ENCODE data around the gene TRIM60. TPM values are rescaled to one million over a fixed set of nuclear protein-coding genes. Genes with fewer than 3 reads are reported as not detected.
"Not testable (repeated sequence)": the region's sequence is repeated elsewhere in the genome, so short reads cannot be mapped to it uniquely, and the experiment has no call there.

The TRIM60 gene
- total RNA-seq, 4 donors from 2014 or later: not detected

DNA sequence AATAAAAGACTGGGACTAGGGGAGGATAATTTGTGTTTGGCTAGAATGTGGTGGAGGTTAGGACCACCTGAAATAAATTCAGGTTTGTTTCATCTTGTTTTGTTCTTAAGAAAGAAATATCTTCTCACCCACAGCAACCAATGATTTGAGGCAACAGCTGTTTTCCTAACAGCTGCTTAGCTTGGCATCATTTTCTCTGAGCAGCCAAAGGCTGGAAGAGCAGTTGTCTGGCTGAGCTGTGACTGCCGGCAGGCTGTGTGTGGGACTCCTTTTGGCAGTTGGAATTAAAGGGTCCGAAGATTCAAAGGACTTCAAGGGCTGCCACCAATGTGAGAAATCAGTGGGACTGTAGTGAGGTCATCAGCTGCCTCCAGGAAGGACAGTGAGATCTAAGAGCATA, 26.9 kb downstream of the TRIM60 start:
- WGBS, 2 donors (ENCODE audit: low coverage in 1 of 2): 55 to 70% methylated on average over 2 of the region's 2 CpGs
- Histone ChIP-seq H3K27ac (no peak overlapping the region), H3K4me1 (no peaks in the 10 kb centered on the region), H3K4me3 (no peak overlapping the region), H3K36me3 (no peaks in the 10 kb centered on the region), H3K27me3 (no peaks in the 10 kb centered on the region), H3K9me3 (no peaks in the 10 kb centered on the region)
- in situ Hi-C loops (cut with MboI; ENCODE audit: low pct_ligation_motif_present in 1 of 4, low pct_unique_long_range_greater_than_20kb in 1 of 4, low sequenced_read_pairs in 3 of 4) (no loop called here), intact Hi-C loops (cut with DNase I; ENCODE audit: low total_unique reads) (no loop called here)
- DNase-seq: no peak
- TF ChIP-seq EP300 (IDR thresholded peaks at IDR 0.05; ENCODE audit: low read depth) (no peak), POLR2A (IDR thresholded peaks at IDR 0.05) (no peak), POLR2AphosphoS5 (IDR thresholded peaks at IDR 0.05) (no peak), CTCF (IDR thresholded peaks at IDR 0.05) (no peak)

DNA sequence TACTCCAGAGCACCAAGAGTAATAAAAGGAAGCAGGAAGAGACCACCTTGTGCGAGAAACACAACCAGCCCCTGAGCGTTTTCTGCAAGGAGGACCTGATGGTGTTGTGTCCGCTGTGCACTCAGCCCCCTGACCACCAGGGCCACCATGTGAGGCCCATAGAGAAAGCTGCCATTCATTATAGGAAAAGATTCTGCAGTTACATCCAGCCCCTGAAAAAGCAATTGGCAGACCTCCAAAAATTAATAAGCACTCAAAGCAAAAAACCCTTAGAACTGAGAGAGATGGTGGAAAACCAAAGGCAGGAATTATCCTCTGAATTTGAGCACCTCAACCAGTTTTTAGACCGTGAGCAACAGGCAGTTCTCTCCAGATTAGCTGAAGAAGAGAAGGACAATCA, 27.6 kb downstream of the TRIM60 start:
- 68% methylated on average over 4 of the region's 4 CpGs; no CpG with 5 or more reads in 1 of the 2 donors for WGBS, 2 donors (ENCODE audit: low coverage in 1 of 2)
- Histone ChIP-seq H3K4me3 (no peak overlapping the region), H3K27me3 (no peaks in the 10 kb centered on the region), H3K36me3 (no peaks in the 10 kb centered on the region), H3K4me1 (no peaks in the 10 kb centered on the region), H3K9me3 (no peaks in the 10 kb centered on the region), H3K27ac (no peak overlapping the region)
- intact Hi-C loops (cut with DNase I; ENCODE audit: low total_unique reads): no loop called here
- in situ Hi-C loops (cut with MboI; ENCODE audit: low pct_ligation_motif_present in 1 of 4, low pct_unique_long_range_greater_than_20kb in 1 of 4, low sequenced_read_pairs in 3 of 4): no loop called here
- TF ChIP-seq POLR2AphosphoS5 (IDR thresholded peaks at IDR 0.05): no peak
- no peak for TF ChIP-seq CTCF (IDR thresholded peaks at IDR 0.05)
- TF ChIP-seq POLR2A (IDR thresholded peaks at IDR 0.05): no peak
- TF ChIP-seq EP300 (IDR thresholded peaks at IDR 0.05; ENCODE audit: low read depth): no peak
- no peak for DNase-seq

DNA sequence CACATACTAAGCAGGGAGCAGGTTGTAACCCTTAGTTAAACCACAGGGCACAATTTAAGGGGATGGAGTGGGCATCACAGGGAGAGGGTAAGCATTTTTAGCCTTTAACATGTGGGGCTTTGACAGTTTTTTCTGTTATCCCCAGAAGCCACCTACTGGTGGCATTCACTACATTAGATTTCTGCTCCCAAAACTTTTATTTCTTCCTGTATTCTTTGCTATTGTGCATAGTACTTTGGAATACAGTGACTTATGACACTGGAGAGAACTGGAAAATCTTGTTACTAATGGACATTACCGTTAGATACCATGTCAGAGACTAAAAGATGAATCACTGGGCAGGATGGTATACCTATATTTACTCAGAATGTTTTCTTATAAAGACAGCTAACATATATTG, 29.1 kb downstream of the TRIM60 start:
- in situ Hi-C loops (cut with MboI; ENCODE audit: low pct_ligation_motif_present in 1 of 4, low pct_unique_long_range_greater_than_20kb in 1 of 4, low sequenced_read_pairs in 3 of 4) (no loop called here), intact Hi-C loops (cut with DNase I; ENCODE audit: low total_unique reads) (no loop called here)
- Histone ChIP-seq H3K36me3 (no peaks in the 10 kb centered on the region), H3K4me1 (no peaks in the 10 kb centered on the region), H3K27me3 (no peaks in the 10 kb centered on the region), H3K4me3 (no peak overlapping the region), H3K27ac (no peak overlapping the region), H3K9me3 (no peaks in the 10 kb centered on the region)
- whole genome bisulfite sequencing, 2 donors (ENCODE audit: low coverage in 1 of 2): 31 to 52% methylated on average over 1 of the region's 1 CpG
- TF ChIP-seq POLR2A (IDR thresholded peaks at IDR 0.05): no peak
- TF ChIP-seq POLR2AphosphoS5 (IDR thresholded peaks at IDR 0.05): no peak
- TF ChIP-seq CTCF (IDR thresholded peaks at IDR 0.05): no peak
- no peak for TF ChIP-seq EP300 (IDR thresholded peaks at IDR 0.05; ENCODE audit: low read depth)
- DNase-seq: no peak

DNA sequence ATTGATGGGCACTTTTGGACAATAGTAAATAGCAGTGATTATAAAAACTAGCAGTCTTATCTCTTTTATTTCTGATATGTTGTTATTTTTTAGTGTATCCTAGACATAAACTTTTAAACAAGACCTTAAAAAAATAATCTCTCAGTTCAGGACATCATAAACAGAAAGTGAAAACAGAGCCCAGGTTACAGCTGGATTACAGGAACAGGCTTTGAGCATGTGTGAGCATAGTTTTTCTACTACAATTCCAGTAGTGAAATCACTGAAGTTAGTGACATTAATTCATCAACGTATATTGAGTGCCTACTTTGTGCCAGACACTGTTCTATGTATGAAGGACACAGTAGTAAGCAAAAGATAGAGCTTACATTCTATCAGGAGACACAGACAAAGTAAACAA, 38.8 kb downstream of the TRIM60 start:
- WGBS, 2 donors (ENCODE audit: low coverage in 1 of 2): 60 to 78% methylated on average over 1 of the region's 1 CpG
- no peak for TF ChIP-seq CTCF (IDR thresholded peaks at IDR 0.05)
- no peak for TF ChIP-seq EP300 (IDR thresholded peaks at IDR 0.05; ENCODE audit: low read depth)
- TF ChIP-seq POLR2AphosphoS5 (IDR thresholded peaks at IDR 0.05): no peak
- TF ChIP-seq POLR2A (IDR thresholded peaks at IDR 0.05): no peak

GRCh38 chr4:165073346-165073745, 41.5 kb downstream of the TRIM60 start:
- H3K27me3 ChIP-seq; DNase-seq; intact Hi-C loops (cut with DNase I; ENCODE audit: low total_unique reads); H3K4me3 ChIP-seq; in situ Hi-C loops (cut with MboI; ENCODE audit: low pct_ligation_motif_present in 1 of 4, low pct_unique_long_range_greater_than_20kb in 1 of 4, low sequenced_read_pairs in 3 of 4); H3K9me3 ChIP-seq; H3K36me3 ChIP-seq; H3K27ac ChIP-seq: not testable (repeated sequence)
- WGBS, 2 donors (ENCODE audit: low coverage in 1 of 2): 77 to 85% methylated on average over 9 to 11 of the region's 11 CpGs
- H3K4me1 ChIP-seq: peaks cover 0 to 12% (median 4%) of the 10 kb centered on the region in 4 donors

More for the DNA sequence above, 38.8 kb downstream of the TRIM60 start:
- H3K36me3 ChIP-seq: no peaks in the 10 kb centered on the region
- DNase-seq: no peak
- in situ Hi-C loops (cut with MboI; ENCODE audit: low pct_ligation_motif_present in 1 of 4, low pct_unique_long_range_greater_than_20kb in 1 of 4, low sequenced_read_pairs in 3 of 4) (no loop called here), intact Hi-C loops (cut with DNase I; ENCODE audit: low total_unique reads) (no loop called here)
- H3K4me1 ChIP-seq: no peaks in the 10 kb centered on the region
- H3K4me3 ChIP-seq: no peak overlapping the region
- H3K27ac ChIP-seq: no peak overlapping the region
- H3K27me3 ChIP-seq: no peaks in the 10 kb centered on the region
- no peaks in the 10 kb centered on the region for H3K9me3 ChIP-seq
